HepG2 (cell line): Measurements from ENCODE around the gene HLA-DOA. TPM values are rescaled to one million over a fixed set of nuclear protein-coding genes. Genes with fewer than 3 reads are reported as not detected.

Source experiments
- ATF7-NPFF ChIP-seq: sonication (generic); formaldehyde crosslinking; IDR thresholded peaks from 2 replicates; pipeline ENCODE4 v1.8.1; 2023; ENCODE audit warnings: mild to moderate bottlenecking, low read depth, missing genetic modification reagents, moderate library complexity
- ETV6 ChIP-seq: sonication (generic); formaldehyde crosslinking; conservative IDR thresholded peaks from 2 replicates; pipeline ENCODE4 v1.4.0; 2020; ENCODE audit warnings: missing genetic modification reagents
- MAF1 ChIP-seq: sonication (generic); formaldehyde crosslinking; IDR thresholded peaks from 2 replicates; pipeline ENCODE4 v1.5.0; 2020; ENCODE audit warnings: missing genetic modification reagents, borderline replicate concordance
- MEF2D ChIP-seq: sonication (generic); formaldehyde crosslinking; IDR thresholded peaks from 2 replicates; pipeline ENCODE4 v1.5.1; 2020; ENCODE audit warnings: mild to moderate bottlenecking, missing genetic modification reagents
- NR1H2 ChIP-seq: sonication (generic); formaldehyde crosslinking; IDR thresholded peaks from 2 replicates; pipeline ENCODE4 v1.8.1; 2022; ENCODE audit warnings: low read depth, missing genetic modification reagents, borderline replicate concordance
- NRL ChIP-seq: sonication (generic); formaldehyde crosslinking; IDR thresholded peaks from 2 replicates; pipeline ENCODE4 v1.5.0; 2020; ENCODE audit warnings: missing genetic modification reagents, mild to moderate bottlenecking, moderate library complexity, borderline replicate concordance
- PAX8 ChIP-seq: sonication (generic); formaldehyde crosslinking; IDR thresholded peaks from 2 replicates; pipeline ENCODE4 v1.8.0; 2022; ENCODE audit warnings: mild to moderate bottlenecking, missing genetic modification reagents, borderline replicate concordance
- SNAPC2 ChIP-seq: sonication (generic); formaldehyde crosslinking; IDR thresholded peaks from 2 replicates; pipeline ENCODE4 v1.8.1; 2022; ENCODE audit warnings: mild to moderate bottlenecking, missing genetic modification reagents
- TOPORS ChIP-seq: sonication (generic); formaldehyde crosslinking; IDR thresholded peaks from 2 replicates; pipeline ENCODE4 v1.8.0; 2023; ENCODE audit warnings: mild to moderate bottlenecking, missing genetic modification reagents
- YEATS4 ChIP-seq: sonication (generic); formaldehyde crosslinking; IDR thresholded peaks from 2 replicates; pipeline ENCODE4 v1.4.0; 2020; ENCODE audit warnings: missing genetic modification reagents, borderline replicate concordance
- ZFYVE20 ChIP-seq: sonication (generic); formaldehyde crosslinking; IDR thresholded peaks from 2 replicates; pipeline ENCODE4 v1.8.0; 2023; ENCODE audit warnings: low read depth, mild to moderate bottlenecking, moderate library complexity, missing genetic modification reagents, borderline replicate concordance
- ZNF430 ChIP-seq: sonication (generic); formaldehyde crosslinking; IDR thresholded peaks from 2 replicates; pipeline ENCODE4 v1.9.0; 2021; ENCODE audit warnings: mild to moderate bottlenecking, missing genetic modification reagents
- ZNF550 ChIP-seq: sonication (generic); formaldehyde crosslinking; IDR thresholded peaks from 2 replicates; pipeline ENCODE4 v1.4.0; 2020; ENCODE audit warnings: mild to moderate bottlenecking, missing genetic modification reagents, borderline replicate concordance
- ZNF652 ChIP-seq: IDR thresholded peaks from 2 replicates; pipeline ENCODE4 v1.6.1; 2016; ENCODE audit warnings: low read depth, borderline replicate concordance
- ZNF670 ChIP-seq: sonication (generic); formaldehyde crosslinking; IDR thresholded peaks from 2 replicates; pipeline ENCODE4 v1.8.0; 2022; ENCODE audit warnings: mild to moderate bottlenecking, missing genetic modification reagents, borderline replicate concordance
- ZNF703 ChIP-seq: sonication (generic); formaldehyde crosslinking; IDR thresholded peaks from 2 replicates; pipeline ENCODE4 v1.5.1; 2020; ENCODE audit warnings: missing genetic modification reagents, mild to moderate bottlenecking, moderate library complexity, borderline replicate concordance
- polyA plus RNA-seq, 8 experiments: library from polyadenylated mRNA; depleted of rRNA in 3 of 8; stranded (reverse) in 7 of 8; unstranded in 1 of 8; fragments of >200 nt; fragmentation: Illumina TruSeq in 4 of 8; extraction: Trizol in 4 of 8; gene quantifications; 2 replicates each; pipeline versions ENCODE4 v1.2.1 to v1.2.3, GENCODE V29; 2011 to 2016; ENCODE audit warnings: low read depth in 4 of 8, missing spikeins in 1 of 8, mixed read lengths in 1 of 8; ENCODE audit not compliant: insufficient read depth in 1 of 8
- total RNA-seq, 5 experiments: library from RNA; depleted of rRNA; stranded (reverse); fragments of >200 nt; fragmentation: Illumina TruSeq; extraction: Trizol; gene quantifications; 2 replicates each; pipeline ENCODE4 v1.2.3, GENCODE V29; 2016; ENCODE audit warnings: low read depth in 1 of 5
- TF ChIP-seq, protein P1 (sequence below): sonication (generic); formaldehyde crosslinking; IDR thresholded peaks from 2 replicates; pipeline ENCODE4 v1.4.0; 2020; ENCODE audit warnings: missing genetic modification reagents
- TF ChIP-seq, protein P2 (sequence below): conservative IDR thresholded peaks from 2 replicates; pipeline ENCODE4 v1.6.1; 2018; ENCODE audit warnings: missing genetic modification reagents
- TF ChIP-seq, protein P3 (sequence below): sonication (generic); formaldehyde crosslinking; IDR thresholded peaks from 2 replicates; pipeline ENCODE4 v1.8.0; 2022; ENCODE audit warnings: missing genetic modification reagents, mild to moderate bottlenecking, inconsistent platforms, borderline replicate concordance
- TF ChIP-seq, protein P4 (sequence below): sonication (generic); formaldehyde crosslinking; IDR thresholded peaks from 2 replicates; pipeline ENCODE4 v1.5.0; 2020; ENCODE audit warnings: missing genetic modification reagents
- TF ChIP-seq, protein P5 (sequence below): sonication (generic); formaldehyde crosslinking; conservative IDR thresholded peaks from 2 replicates; pipeline ENCODE4 v1.4.0; 2020; ENCODE audit warnings: missing genetic modification reagents

Gene HLA-DOA
- total and polyA plus RNA-seq, 2 of the 13 experiments (the other 11 are each of a cell fraction or from before 2014, with no cell fraction given) = 0.03 to 0.09 TPM

DNA sequence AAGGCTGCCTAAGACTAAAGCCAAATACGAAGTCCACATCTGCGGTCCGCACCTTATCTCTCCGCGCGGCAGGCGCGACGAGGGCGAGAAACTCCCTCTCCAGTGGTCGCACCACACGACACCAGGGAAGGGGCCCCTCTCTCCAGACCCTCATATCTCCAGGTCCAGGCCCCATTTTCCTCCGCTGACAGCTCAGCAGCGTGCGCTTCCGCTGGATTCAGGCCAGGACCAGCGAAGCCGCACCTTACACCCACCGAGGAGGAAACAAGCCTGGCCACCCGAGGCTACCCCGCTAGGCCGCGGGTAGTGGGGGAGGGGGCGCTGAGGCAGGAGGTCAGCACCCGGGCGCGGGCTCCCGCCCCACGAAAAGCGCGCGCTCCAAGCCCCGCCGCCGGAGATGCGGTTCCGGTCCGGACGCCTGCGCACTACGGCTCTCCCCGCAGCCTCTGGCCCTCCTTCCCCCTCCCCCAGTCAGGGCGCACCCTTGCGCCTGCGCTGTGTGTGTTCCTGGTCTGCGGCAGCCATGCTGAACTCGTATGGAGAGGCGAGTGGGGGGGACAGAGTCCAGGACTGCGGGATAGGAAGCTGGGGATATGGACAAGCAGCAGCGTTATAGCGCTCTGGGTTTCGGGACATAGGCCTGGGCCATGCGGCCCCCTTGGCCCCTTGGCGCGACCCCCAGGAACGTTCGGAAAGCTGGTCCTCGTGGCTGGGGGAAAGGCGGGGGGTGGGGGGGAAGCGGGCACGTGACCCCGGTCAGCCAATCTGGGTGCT lies 41.1 kb downstream of the HLA-DOA start, which contains the start of gene BRD2 (continued):
- TF ChIP-seq, protein P1, sequence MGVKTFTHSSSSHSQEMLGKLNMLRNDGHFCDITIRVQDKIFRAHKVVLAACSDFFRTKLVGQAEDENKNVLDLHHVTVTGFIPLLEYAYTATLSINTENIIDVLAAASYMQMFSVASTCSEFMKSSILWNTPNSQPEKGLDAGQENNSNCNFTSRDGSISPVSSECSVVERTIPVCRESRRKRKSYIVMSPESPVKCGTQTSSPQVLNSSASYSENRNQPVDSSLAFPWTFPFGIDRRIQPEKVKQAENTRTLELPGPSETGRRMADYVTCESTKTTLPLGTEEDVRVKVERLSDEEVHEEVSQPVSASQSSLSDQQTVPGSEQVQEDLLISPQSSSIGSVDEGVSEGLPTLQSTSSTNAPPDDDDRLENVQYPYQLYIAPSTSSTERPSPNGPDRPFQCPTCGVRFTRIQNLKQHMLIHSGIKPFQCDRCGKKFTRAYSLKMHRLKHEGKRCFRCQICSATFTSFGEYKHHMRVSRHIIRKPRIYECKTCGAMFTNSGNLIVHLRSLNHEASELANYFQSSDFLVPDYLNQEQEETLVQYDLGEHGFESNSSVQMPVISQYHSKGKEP (CRISPR knock-in tag) = peak; percentile 62; the same call in 1 of the 2 replicates
- TF ChIP-seq, protein P2, sequence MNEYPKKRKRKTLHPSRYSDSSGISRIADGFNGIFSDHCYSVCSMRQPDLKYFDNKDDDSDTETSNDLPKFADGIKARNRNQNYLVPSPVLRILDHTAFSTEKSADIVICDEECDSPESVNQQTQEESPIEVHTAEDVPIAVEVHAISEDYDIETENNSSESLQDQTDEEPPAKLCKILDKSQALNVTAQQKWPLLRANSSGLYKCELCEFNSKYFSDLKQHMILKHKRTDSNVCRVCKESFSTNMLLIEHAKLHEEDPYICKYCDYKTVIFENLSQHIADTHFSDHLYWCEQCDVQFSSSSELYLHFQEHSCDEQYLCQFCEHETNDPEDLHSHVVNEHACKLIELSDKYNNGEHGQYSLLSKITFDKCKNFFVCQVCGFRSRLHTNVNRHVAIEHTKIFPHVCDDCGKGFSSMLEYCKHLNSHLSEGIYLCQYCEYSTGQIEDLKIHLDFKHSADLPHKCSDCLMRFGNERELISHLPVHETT = peak; percentile 90
- TF ChIP-seq NR1H2 (peak; percentile 76; the same call in 1 of the 2 replicates), ATF7-NPFF (CRISPR knock-in tag) (peak; percentile 100), ZFYVE20 (CRISPR knock-in tag) (peak; percentile 93), ZNF550 (CRISPR knock-in tag) (0 out of 2 replicates have a peak, but pooled peaks have one; percentile 64), PAX8 (CRISPR knock-in tag) (peak; percentile 39; the same call in 1 of the 2 replicates), ZNF430 (CRISPR knock-in tag) (peak; percentile 91), MEF2D (CRISPR knock-in tag) (no peak), SNAPC2 (peak; percentile 94), YEATS4 (CRISPR knock-in tag) (peak; percentile 98), NRL (CRISPR knock-in tag) (peak; percentile 99), ZNF670 (CRISPR knock-in tag) (peak; percentile 58; the same call in 1 of the 2 replicates), TOPORS (CRISPR knock-in tag) (peak; percentile 97), ZNF703 (CRISPR knock-in tag) (peak; percentile 6), ZNF652 (peak; percentile 40; the same call in 1 of the 2 replicates), MAF1 (0 out of 2 replicates have a peak, but pooled peaks have one; percentile 70), ETV6 (no peak; the same call in 1 of the 2 replicates)
- TF ChIP-seq, protein P3, sequence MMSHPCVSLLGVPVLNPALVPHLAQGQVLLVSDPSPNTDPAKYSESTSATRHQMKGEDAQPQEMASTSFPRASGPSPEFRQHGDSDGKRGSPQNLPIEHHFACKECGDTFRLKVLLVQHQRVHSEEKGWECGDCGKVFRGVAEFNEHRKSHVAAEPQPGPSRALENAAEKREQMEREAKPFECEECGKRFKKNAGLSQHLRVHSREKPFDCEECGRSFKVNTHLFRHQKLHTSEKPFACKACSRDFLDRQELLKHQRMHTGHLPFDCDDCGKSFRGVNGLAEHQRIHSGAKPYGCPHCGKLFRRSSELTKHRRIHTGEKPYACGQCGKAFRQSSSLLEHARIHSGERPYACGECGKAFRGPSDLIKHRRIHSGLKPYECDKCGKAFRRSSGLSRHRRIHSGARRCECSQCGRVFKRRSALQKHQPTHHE (CRISPR knock-in tag) = peak; percentile 88; the same call in 1 of the 2 replicates
- TF ChIP-seq, protein P4, sequence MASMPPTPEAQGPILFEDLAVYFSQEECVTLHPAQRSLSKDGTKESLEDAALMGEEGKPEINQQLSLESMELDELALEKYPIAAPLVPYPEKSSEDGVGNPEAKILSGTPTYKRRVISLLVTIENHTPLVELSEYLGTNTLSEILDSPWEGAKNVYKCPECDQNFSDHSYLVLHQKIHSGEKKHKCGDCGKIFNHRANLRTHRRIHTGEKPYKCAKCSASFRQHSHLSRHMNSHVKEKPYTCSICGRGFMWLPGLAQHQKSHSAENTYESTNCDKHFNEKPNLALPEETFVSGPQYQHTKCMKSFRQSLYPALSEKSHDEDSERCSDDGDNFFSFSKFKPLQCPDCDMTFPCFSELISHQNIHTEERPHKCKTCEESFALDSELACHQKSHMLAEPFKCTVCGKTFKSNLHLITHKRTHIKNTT (CRISPR knock-in tag) = no peak; the same call in 1 of the 2 replicates
- TF ChIP-seq, protein P5, sequence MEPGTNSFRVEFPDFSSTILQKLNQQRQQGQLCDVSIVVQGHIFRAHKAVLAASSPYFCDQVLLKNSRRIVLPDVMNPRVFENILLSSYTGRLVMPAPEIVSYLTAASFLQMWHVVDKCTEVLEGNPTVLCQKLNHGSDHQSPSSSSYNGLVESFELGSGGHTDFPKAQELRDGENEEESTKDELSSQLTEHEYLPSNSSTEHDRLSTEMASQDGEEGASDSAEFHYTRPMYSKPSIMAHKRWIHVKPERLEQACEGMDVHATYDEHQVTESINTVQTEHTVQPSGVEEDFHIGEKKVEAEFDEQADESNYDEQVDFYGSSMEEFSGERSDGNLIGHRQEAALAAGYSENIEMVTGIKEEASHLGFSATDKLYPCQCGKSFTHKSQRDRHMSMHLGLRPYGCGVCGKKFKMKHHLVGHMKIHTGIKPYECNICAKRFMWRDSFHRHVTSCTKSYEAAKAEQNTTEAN (CRISPR knock-in tag) = peak; percentile 69
